IMR-90 (cell line): ENCODE data around the gene THRA. TPM values are rescaled to one million over a fixed set of nuclear protein-coding genes. Genes with fewer than 3 reads are reported as not detected.

Source experiments
- ATAC-seq: fragments of 200-7000 bp; cut with Tn5 transposase; 2 replicates; pipeline ENCODE4 v1.9.1; 2020; ENCODE audit warnings: low read depth, mild to moderate bottlenecking, moderate library complexity
- BruUV-seq: library from RNA; stranded (reverse); fragments of 400-500 nt; replicated peaks from 2 replicates; lab custom pipeline; 2021; lab: Mats Ljungman, UMichigan
- CTCF ChIA-PET: fragments of 300-600 bp; formaldehyde crosslinking; extraction: SDS; loops from one replicate; lab custom pipeline; 2021; ENCODE audit warnings: antibody characterized with exemption; lab: Yijun Ruan, JAX
- POLR2A ChIA-PET: fragments of 300-600 bp; sonication (Branson Sonifier 250); formaldehyde crosslinking; loops from one replicate; lab custom pipeline; 2022; ENCODE audit warnings: antibody characterized with exemption; ENCODE audit not compliant: unreplicated experiment; lab: Charles Lee
- DNase-seq: peaks from one replicate; pipeline ENCODE4 v3.0.0; 2013
- H2AFZ ChIP-seq: replicated peaks from 2 replicates; pipeline ENCODE3; 2013; ENCODE audit warnings: low read length, mild to moderate bottlenecking; ENCODE audit not compliant: poor library complexity
- H2AK5ac ChIP-seq: 2 replicates; pipeline ENCODE4 v1.6.1; 2013; ENCODE audit warnings: low read depth, low read length, inconsistent platforms
- H2AK9ac ChIP-seq: replicated peaks from 2 replicates; pipeline ENCODE3; 2013; ENCODE audit warnings: mild to moderate bottlenecking, low read depth, low read length, moderate library complexity; ENCODE audit not compliant: poor library complexity
- H2BK120ac ChIP-seq: 2 replicates; pipeline ENCODE4 v1.6.1; 2013; ENCODE audit warnings: low read depth, low read length, inconsistent platforms
- H2BK15ac ChIP-seq: 3 replicates; pipeline ENCODE4 v1.6.1; 2013; ENCODE audit warnings: low read depth, low read length, inconsistent platforms
- H2BK20ac ChIP-seq: 2 replicates; pipeline ENCODE4 v1.6.1; 2013; ENCODE audit warnings: low read depth, mild to moderate bottlenecking, inconsistent platforms, low read length, moderate library complexity
- H2BK5ac ChIP-seq: 2 replicates; pipeline ENCODE4 v1.6.1; 2013; ENCODE audit warnings: mild to moderate bottlenecking, low read depth, low read length, inconsistent platforms; ENCODE audit not compliant: poor library complexity, severe bottlenecking
- H3K14ac ChIP-seq: replicated peaks from 2 replicates; pipeline ENCODE4 v1.6.1; 2013; ENCODE audit warnings: low read depth, low read length, inconsistent platforms
- H3K18ac ChIP-seq: 2 replicates; pipeline ENCODE4 v1.6.1; 2013; ENCODE audit warnings: low read depth, low read length, control low read depth
- H3K23ac ChIP-seq: 2 replicates; pipeline ENCODE4 v1.6.1; 2013; ENCODE audit warnings: low read depth, low read length, inconsistent platforms
- H3K27ac ChIP-seq: 2 replicates; pipeline ENCODE4 v1.5.1; 2013; ENCODE audit warnings: mild to moderate bottlenecking, control low read depth, low read length; ENCODE audit not compliant: insufficient read depth
- H3K27me3 ChIP-seq: 2 replicates; pipeline ENCODE4 v1.6.1; 2013; ENCODE audit warnings: low read length; ENCODE audit not compliant: control insufficient read depth, insufficient read depth
- H3K36me3 ChIP-seq: 2 replicates; pipeline ENCODE4 v1.6.1; 2013; ENCODE audit warnings: low read length, mixed read lengths; ENCODE audit not compliant: control insufficient read depth, insufficient read depth
- H3K4ac ChIP-seq: 2 replicates; pipeline ENCODE4 v1.6.1; 2013; ENCODE audit warnings: low read depth, low read length, inconsistent platforms
- H3K4me1 ChIP-seq: 2 replicates; pipeline ENCODE4 v1.6.1; 2013; ENCODE audit warnings: low read length, mixed read lengths; ENCODE audit not compliant: control insufficient read depth, insufficient read depth
- H3K4me2 ChIP-seq: 2 replicates; pipeline ENCODE4 v1.6.1; 2013; ENCODE audit warnings: low read depth, mild to moderate bottlenecking, control low read depth, low read length, moderate library complexity
- H3K4me3 ChIP-seq: 2 replicates; pipeline ENCODE4 v1.5.1; 2013; ENCODE audit warnings: low read depth, mild to moderate bottlenecking, control low read depth, low read length, moderate library complexity; ENCODE audit not compliant: insufficient read depth
- H3K56ac ChIP-seq: 2 replicates; pipeline ENCODE4 v1.6.1; 2013; ENCODE audit warnings: low read length, inconsistent platforms; ENCODE audit not compliant: insufficient read depth; ENCODE audit errors: extremely low read depth
- H3K79me1 ChIP-seq, 2 experiments: 2 replicates each; pipeline ENCODE4 v1.6.1; 2013; ENCODE audit warnings: low read length in 2 of 2, inconsistent platforms in 1 of 2, low read depth in 1 of 2
- H3K9ac ChIP-seq: 2 replicates; pipeline ENCODE4 v1.6.1; 2013; ENCODE audit warnings: low read depth, low read length, control low read depth
- H3K9me1 ChIP-seq: 2 replicates; pipeline ENCODE4 v1.6.1; 2013; ENCODE audit warnings: low read length, inconsistent platforms; ENCODE audit not compliant: insufficient read depth
- H3K9me3 ChIP-seq: 2 replicates; pipeline ENCODE4 v1.6.1; 2013; ENCODE audit warnings: low read length; ENCODE audit not compliant: control insufficient read depth, insufficient read depth
- H4K20me1 ChIP-seq: 2 replicates; pipeline ENCODE4 v1.6.1; 2013; ENCODE audit warnings: low read length, inconsistent platforms; ENCODE audit not compliant: insufficient read depth
- H4K5ac ChIP-seq: 2 replicates; pipeline ENCODE4 v1.6.1; 2013; ENCODE audit warnings: mild to moderate bottlenecking, low read depth, low read length, control low read depth
- H4K8ac ChIP-seq, 2 experiments: 2 replicates each; pipeline ENCODE4 v1.6.1; 2013; ENCODE audit warnings: low read depth in 2 of 2, low read length in 2 of 2, control low read depth in 1 of 2, inconsistent platforms in 1 of 2
- H4K91ac ChIP-seq: 2 replicates; pipeline ENCODE4 v1.6.1; 2013; ENCODE audit warnings: low read depth, low read length, inconsistent platforms; ENCODE audit not compliant: insufficient read depth
- BHLHE40 ChIP-seq: fragments of 150-350 bp; IDR thresholded peaks from 2 replicates; pipeline ENCODE4 v1.6.1; 2016; ENCODE audit warnings: mild to moderate bottlenecking, low read depth, low read length
- CEBPB ChIP-seq: IDR thresholded peaks from 2 replicates; pipeline ENCODE4 v1.6.1; 2012; ENCODE audit warnings: low read depth, low read length, improper control_type of control experiment
- CHD1 ChIP-seq: IDR thresholded peaks from 2 replicates; pipeline ENCODE4 v1.6.1; 2012; ENCODE audit warnings: low read depth, low read length, improper control_type of control experiment
- NFE2L2 ChIP-seq: fragments of 150-350 bp; IDR thresholded peaks from 2 replicates; pipeline ENCODE4 v1.6.1; 2016; ENCODE audit warnings: low read depth, mild to moderate bottlenecking, low read length
- POLR2A ChIP-seq: IDR thresholded peaks from 2 replicates; pipeline ENCODE4 v1.6.1; 2012; ENCODE audit warnings: mild to moderate bottlenecking, low read depth, low read length
- WGBS, 2 experiments: methylation state at CpG; one replicate each; pipeline versions ENCODE4 v1.1.5 to v1.1.7; 2013; ENCODE audit warnings: missing lambda C conversion rate in 2 of 2; ENCODE audit not compliant: insufficient read length in 1 of 2; ENCODE audit errors: extremely low coverage in 2 of 2; 5-methylcytosine and 5-hydroxymethylcytosine counted together
- dilution Hi-C: fragments of 300-500 bp; cut with HindIII; formaldehyde crosslinking; loops from one replicate; pipeline ENCODE4 v1.14.3; 2018; ENCODE audit warnings: low sequenced_read_pairs; ENCODE audit not compliant: unreplicated experiment
- in situ Hi-C: fragments of 300-500 bp; cut with MboI; formaldehyde crosslinking; loops from 3 replicates; pipeline ENCODE4 v1.14.3; 2019; ENCODE audit warnings: low sequenced_read_pairs, inconsistent platforms, mixed read lengths
- intact Hi-C: fragments of 100-400 bp; cut with micrococcal nuclease; formaldehyde crosslinking; loops from 2 replicates; pipeline ENCODE4 v1.10.0; 2022
- polyA plus RNA-seq, 3 experiments: library from polyadenylated mRNA; depleted of rRNA; stranded (reverse); fragments of >200 nt; gene quantifications; 2 replicates each; pipeline ENCODE4 v1.2.3, GENCODE V29; 2012; ENCODE audit warnings: low replicate concordance in 1 of 3
- total RNA-seq: library from RNA; depleted of rRNA; stranded (reverse); fragments of >200 nt; gene quantifications from 2 replicates; pipeline ENCODE4 v1.2.3, GENCODE V29; 2012
- TF ChIP-seq, protein P1 (sequence below): fragments of 150-350 bp; IDR thresholded peaks from 2 replicates; pipeline ENCODE4 v1.6.1; 2016; ENCODE audit warnings: low read depth, mild to moderate bottlenecking, low read length, moderate library complexity, borderline replicate concordance
- TF ChIP-seq, protein P2 (sequence below): fragments of 150-350 bp; IDR thresholded peaks from 2 replicates; pipeline ENCODE4 v1.6.1; 2017; ENCODE audit warnings: mild to moderate bottlenecking, antibody characterized with exemption, low read length, low read depth

The THRA gene
- total and polyA plus RNA-seq, 2 of the 4 experiments (the other 2 are of a cell fraction) = 22.0 to 23.4 TPM

DNA sequence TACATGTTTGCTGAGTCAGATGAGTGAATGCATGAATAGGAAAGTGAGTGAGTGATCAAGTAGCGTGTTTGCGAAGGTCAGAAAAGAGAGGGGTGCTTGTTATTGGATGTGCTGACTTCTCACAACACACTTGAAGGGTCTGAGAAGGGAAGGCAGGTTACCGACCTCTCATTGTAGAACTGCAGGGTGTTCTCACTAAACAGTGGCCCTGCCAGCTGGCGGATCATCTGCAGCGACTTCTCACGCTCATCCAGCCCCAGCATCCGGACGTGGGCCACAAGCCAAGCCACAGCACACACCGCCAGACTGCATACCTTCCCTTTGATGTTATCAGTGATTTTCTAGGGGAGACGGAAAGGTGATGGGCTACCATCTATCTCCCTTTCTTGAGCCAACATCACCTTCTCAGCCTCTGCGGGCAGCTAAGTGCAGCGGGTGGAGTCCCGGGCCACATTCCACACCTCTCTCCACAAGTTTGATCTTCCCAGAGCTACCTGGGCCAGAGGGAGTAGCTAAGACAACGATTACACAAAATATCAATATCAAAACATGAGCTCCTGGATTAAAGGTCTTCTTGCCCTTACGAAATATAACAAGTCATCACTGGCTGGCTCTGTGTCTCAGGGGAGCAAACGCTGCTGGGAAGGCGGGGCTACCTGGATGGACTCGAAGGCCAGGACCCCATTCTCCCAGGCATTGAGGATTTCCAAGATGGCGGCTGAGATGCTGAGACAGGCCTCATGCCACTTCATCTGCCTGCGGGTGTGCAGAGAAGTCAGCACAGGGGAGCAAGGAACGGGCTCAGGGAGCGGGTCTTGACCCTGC is 36.6 kb upstream of the THRA start:
- Histone ChIP-seq H4K5ac (no peak overlapping the region), H3K14ac (no peak overlapping the region), H3K79me1 (no peaks in the 10 kb centered on the region), H3K56ac (no peak overlapping the region), H3K27me3 (no peaks in the 10 kb centered on the region), H2BK15ac (no peak overlapping the region), H2BK20ac (no peak overlapping the region), H2AK9ac (no peak overlapping the region), H3K27ac (no peak overlapping the region), H3K4me3 (no peak overlapping the region), H4K20me1 (no peaks in the 10 kb centered on the region), H2BK5ac (no peak overlapping the region), H2AK5ac (no peak overlapping the region), H3K9ac (no peak overlapping the region), H4K91ac (no peak overlapping the region), H3K9me3 (no peaks in the 10 kb centered on the region), H3K4me2 (no peak overlapping the region), H3K18ac (no peak overlapping the region), H3K4ac (peak overlapping the region; percentile 54; the same call in 1 of the 2 replicates), H4K8ac (no peak overlapping the region), H3K36me3 (peaks cover 46% of the 10 kb centered on the region), H3K9me1 (peaks cover 2% of the 10 kb centered on the region; the same call in 1 of the 2 replicates), H2AFZ (peak overlapping the region; percentile 16), H3K4me1 (peaks cover 16% of the 10 kb centered on the region), H3K23ac (no peak overlapping the region), H2BK120ac (no peak overlapping the region; the same call in 1 of the 2 replicates)
- ATAC-seq = no peak
- TF ChIP-seq CHD1 = no peak
- TF ChIP-seq BHLHE40 = no peak
- TF ChIP-seq, protein P1, sequence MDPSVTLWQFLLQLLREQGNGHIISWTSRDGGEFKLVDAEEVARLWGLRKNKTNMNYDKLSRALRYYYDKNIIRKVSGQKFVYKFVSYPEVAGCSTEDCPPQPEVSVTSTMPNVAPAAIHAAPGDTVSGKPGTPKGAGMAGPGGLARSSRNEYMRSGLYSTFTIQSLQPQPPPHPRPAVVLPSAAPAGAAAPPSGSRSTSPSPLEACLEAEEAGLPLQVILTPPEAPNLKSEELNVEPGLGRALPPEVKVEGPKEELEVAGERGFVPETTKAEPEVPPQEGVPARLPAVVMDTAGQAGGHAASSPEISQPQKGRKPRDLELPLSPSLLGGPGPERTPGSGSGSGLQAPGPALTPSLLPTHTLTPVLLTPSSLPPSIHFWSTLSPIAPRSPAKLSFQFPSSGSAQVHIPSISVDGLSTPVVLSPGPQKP = no peak
- TF ChIP-seq NFE2L2 = no peak
- TF ChIP-seq, protein P2, sequence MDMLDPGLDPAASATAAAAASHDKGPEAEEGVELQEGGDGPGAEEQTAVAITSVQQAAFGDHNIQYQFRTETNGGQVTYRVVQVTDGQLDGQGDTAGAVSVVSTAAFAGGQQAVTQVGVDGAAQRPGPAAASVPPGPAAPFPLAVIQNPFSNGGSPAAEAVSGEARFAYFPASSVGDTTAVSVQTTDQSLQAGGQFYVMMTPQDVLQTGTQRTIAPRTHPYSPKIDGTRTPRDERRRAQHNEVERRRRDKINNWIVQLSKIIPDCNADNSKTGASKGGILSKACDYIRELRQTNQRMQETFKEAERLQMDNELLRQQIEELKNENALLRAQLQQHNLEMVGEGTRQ = no peak
- TF ChIP-seq POLR2A = no peak
- no peak for TF ChIP-seq CEBPB
- intact Hi-C loops (no loop called here), in situ Hi-C loops (loop anchor here (10.0 kb wide), 1 partner anchor 259 kb away; the partner anchor contains the start of gene CDC6), dilution Hi-C loops (no loop called here)
- no peak for DNase-seq
- ChIA-PET CTCF (interaction anchor here (1.1 to 1.8 kb wide), 2 partner anchors 11 to 13 kb away, joined by 4 to 7 read pairs; partner anchors contain the start of gene CSF3), POLR2A (no interaction called here)
- no TSS peak for BruUV-seq
- whole genome bisulfite sequencing, 2 experiments = 69% methylated on average over 11 of the region's 22 CpGs; no CpG with 5 or more reads in 1 of the 2 experiments
